Stomach (tissue), 19 donors: Measurements from ENCODE around the gene ZNF385D. TPM values are rescaled to one million over a fixed set of nuclear protein-coding genes. Genes with fewer than 3 reads are reported as not detected.
A peak's percentile ranks its signal among the peaks of the same experiment; 100 is the strongest.

Source experiments
- DNase-seq, 2 donors: peaks; one replicate each; pipeline versions ENCODE4 v3.0.0 to v3.0.0-alpha.2; 2013 to 2019
- H3K27ac ChIP-seq, 5 donors: fragments of 200-600 bp in 4 of 5; sonication (generic) in 4 of 5; one replicate each; pipeline ENCODE4 v1.5.1; 2013 to 2019; ENCODE audit warnings: mild to moderate bottlenecking in 1 of 5, moderate library complexity in 1 of 5
- H3K27me3 ChIP-seq, 3 donors: fragments of 200-600 bp; sonication (generic); one replicate each; pipeline ENCODE4 v1.5.1; 2017 to 2019; ENCODE audit warnings: mixed run types in 1 of 3
- H3K36me3 ChIP-seq, 4 donors: fragments of 200-600 bp; sonication (generic); 1 replicate in 3 of 4; 2 replicates in 1 of 4; pipeline ENCODE4 v1.5.1; 2016 to 2019
- H3K4me1 ChIP-seq, 4 donors: fragments of 200-600 bp; sonication (generic); one replicate each; pipeline ENCODE4 v1.5.1; 2016 to 2019
- H3K4me3 ChIP-seq, 4 donors: fragments of 200-600 bp; sonication (generic) in 3 of 4; one replicate each; pipeline ENCODE4 v1.5.1; 2016 to 2019; ENCODE audit warnings: mild to moderate bottlenecking in 1 of 4
- H3K9me3 ChIP-seq, 4 donors: fragments of 200-600 bp; sonication (generic); one replicate each; pipeline ENCODE4 v1.5.1; 2016 to 2019
- CTCF ChIP-seq, 7 experiments: fragments of 450-650 bp in 4 of 7; fragments of 200-600 bp in 3 of 7; sonication (generic) in 3 of 7; IDR thresholded peaks; one replicate each; pipeline ENCODE4 v1.5.1; 2016 to 2019; ENCODE audit warnings: antibody characterized with exemption in 7 of 7, control low read depth in 2 of 7, mild to moderate bottlenecking in 1 of 7
- EP300 ChIP-seq: sonication (generic); formaldehyde crosslinking; IDR thresholded peaks from one replicate; pipeline ENCODE4 v1.6.1; 2017; ENCODE audit warnings: antibody characterized with exemption
- POLR2A ChIP-seq, 4 donors: fragments of 450-650 bp; IDR thresholded peaks; one replicate each; pipeline ENCODE4 v1.6.1; 2016; ENCODE audit warnings: antibody characterized with exemption in 4 of 4, control low read depth in 2 of 4, mild to moderate bottlenecking in 1 of 4, moderate library complexity in 1 of 4
- POLR2AphosphoS5 ChIP-seq, 3 donors: sonication (generic); formaldehyde crosslinking; IDR thresholded peaks; one replicate each; pipeline ENCODE4 v1.6.1; 2016; ENCODE audit warnings: antibody characterized with exemption in 3 of 3
- WGBS, 5 donors: extraction: QIAGEN DNeasy Blood & Tissue Kit in 3 of 5; methylation state at CpG; one replicate each; pipeline versions ENCODE4 v1.1.5 to v1.1.7; 2013 to 2018; 5-methylcytosine and 5-hydroxymethylcytosine counted together
- intact Hi-C: fragments of 100-400 bp; cut with DNase I; formaldehyde crosslinking; loops from one replicate; pipeline ENCODE4 v1.15.1; 2023; ENCODE audit warnings: low total_unique reads
- long read RNA-seq, 10 donors: transcript quantifications; one replicate each; lab custom pipeline, GENCODE V29; 2026
- polyA plus RNA-seq, 3 donors: library from polyadenylated mRNA; stranded (reverse); fragments of 200-250 nt; gene quantifications; one replicate each; pipeline ENCODE4 v1.2.3, GENCODE V29; 2013
- total RNA-seq, 5 donors: library from RNA; depleted of rRNA; stranded (reverse); fragments of >200 nt; gene quantifications; one replicate each; pipeline versions ENCODE4 v1.1.0 to v1.2.3, GENCODE V29; 2014 to 2016
- donor health status: healthy with polysubstance abuse.
- donor health status: Bipolar disorder and iron deficiency.
- donor health status: healthy.

Gene ZNF385D
- total RNA-seq, result 1 to 10 TPM in 2 of 5 donors, under 1 TPM in 1, not detected in 2; 0.89 to 7.2 (median 1.3) TPM
- 1 to 10 TPM in 1 of 3 donors, under 1 TPM in 2; 0.31 to 1.1 (median 0.38) TPM for polyA plus RNA-seq
- long read RNA-seq, donor 1, full-length matches to known transcripts, result 1 of 1 reads
- long read RNA-seq, donor 1, partial matches to known transcripts, result 0 of 1 reads
- long read RNA-seq, donor 1, other reads (novel, unspliced or antisense), result 0 of 1 reads
- long read RNA-seq, donor 2, full-length matches to known transcripts, result 2 of 2 reads
- long read RNA-seq, donor 2, partial matches to known transcripts, result 0 of 2 reads
- long read RNA-seq, donor 2, other reads (novel, unspliced or antisense), result 0 of 2 reads
- long read RNA-seq, donor 3, result 0 reads
- long read RNA-seq, donor 4, result 0 reads
- long read RNA-seq, donor 5, full-length matches to known transcripts, result 3 of 3 reads
- long read RNA-seq, donor 5, partial matches to known transcripts, result 0 of 3 reads
- long read RNA-seq, donor 5, other reads (novel, unspliced or antisense), result 0 of 3 reads
- long read RNA-seq, donor 6, result 0 reads
- long read RNA-seq, donor 7, full-length matches to known transcripts, result 1 of 1 reads
- long read RNA-seq, donor 7, partial matches to known transcripts, result 0 of 1 reads
- long read RNA-seq, donor 7, other reads (novel, unspliced or antisense), result 0 of 1 reads
- long read RNA-seq, donor 8, partial matches to known transcripts, result 86 of 86 reads
- long read RNA-seq, donor 8, other reads (novel, unspliced or antisense), result 0 of 86 reads
- long read RNA-seq, donor 9, full-length matches to known transcripts, result 1 of 1 reads
- long read RNA-seq, donor 9, partial matches to known transcripts, result 0 of 1 reads
- long read RNA-seq, donor 9, other reads (novel, unspliced or antisense), result 0 of 1 reads
- long read RNA-seq, donor 10, result 0 reads

DNA sequence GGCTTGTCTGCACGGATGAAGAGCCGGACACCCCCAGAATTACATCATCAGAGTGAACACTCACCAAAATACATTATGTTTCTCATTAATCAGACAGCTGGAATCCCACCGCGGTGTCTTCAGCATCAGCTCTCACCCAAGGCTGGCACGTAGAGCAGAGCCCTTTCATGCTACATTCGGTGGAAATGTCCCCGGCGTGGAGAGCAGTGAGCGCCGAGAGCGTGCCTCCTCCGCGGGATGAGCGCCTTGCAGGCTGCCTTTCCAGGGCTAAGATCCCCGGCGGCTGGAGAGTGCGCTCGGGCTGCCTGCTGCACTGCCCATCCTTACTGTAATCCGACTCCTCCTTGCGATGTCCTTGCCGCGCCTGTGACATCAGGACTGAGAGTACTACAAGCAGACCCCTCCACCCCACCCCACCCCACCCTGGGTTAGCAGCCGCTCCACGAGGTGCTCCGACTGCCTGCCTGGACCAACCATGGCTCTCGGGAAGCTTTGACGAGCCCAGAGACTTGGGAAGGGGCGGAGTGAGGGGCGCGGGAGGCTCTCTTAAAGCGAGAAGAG is at the start of gene ZNF385D:
Gene ZNF385D, minus strand, starts transcription at position 380 of the 561 bp plus-strand sequence. Its CDS starts 294 bp downstream, at position 86.
- TF ChIP-seq CTCF (IDR thresholded peaks at IDR 0.05) (no peak), POLR2AphosphoS5 (IDR thresholded peaks at IDR 0.05) (peak in 1 of 3 donors; percentile 6), EP300 (no peak)
- Histone ChIP-seq H3K36me3 (no peaks in the 10 kb centered on the region), H3K27me3 (no peaks in the 10 kb centered on the region), H3K4me3 (peak within 1 kb of the TSS; percentile 34 to 40 (median 40)), H3K9me3 (no peaks in the 10 kb centered on the region), H3K27ac (peak within 1 kb of the TSS in 2 of 5 donors; percentile 36 to 43), H3K4me1 (peaks cover 0 to 26% (median 14%) of the 10 kb centered on the region in 4 donors)
- peak in 1 of 2 donors; percentile 88 for DNase-seq
- WGBS, 5 donors, result 2 to 12% (median 3%) methylated on average over 20 to 31 of the region's 31 CpGs
- intact Hi-C loops, result no loop called here

DNA sequence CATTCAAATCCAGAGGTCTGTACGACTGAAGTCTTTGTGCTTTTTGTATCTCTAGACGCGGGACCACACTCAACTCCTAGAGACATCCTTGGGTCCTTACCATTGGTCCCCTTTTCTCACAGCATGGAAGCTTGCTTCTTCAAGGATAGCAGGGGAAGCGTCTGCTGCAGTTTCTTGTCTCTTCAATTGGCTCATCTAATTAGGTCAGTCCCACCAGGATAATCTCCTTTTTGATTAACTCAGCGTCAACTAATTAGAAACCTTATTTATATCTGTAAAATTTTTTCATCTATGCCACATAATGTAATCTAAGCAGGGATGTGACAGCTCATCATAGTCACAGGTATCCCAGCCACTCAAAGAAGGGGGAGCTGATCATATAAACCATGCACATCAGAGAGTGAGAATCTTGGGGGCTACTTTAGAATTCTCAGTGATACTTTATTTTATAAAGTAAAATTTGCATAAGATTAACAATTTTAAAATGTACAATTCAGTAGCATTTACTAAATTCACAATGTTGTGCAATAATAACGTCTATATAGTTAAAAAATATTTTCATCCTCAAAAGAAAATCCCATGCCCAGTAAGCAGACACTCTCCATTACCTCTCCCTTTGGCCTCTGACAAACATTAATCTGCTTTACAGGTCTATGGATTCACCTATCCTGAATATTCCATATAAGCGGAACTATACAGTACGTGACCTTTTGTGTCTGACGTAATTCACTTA is 47.5 kb upstream of the ZNF385D start:
- peaks cover 0 to 9% (median 7%) of the 10 kb centered on the region in 4 donors for H3K9me3 ChIP-seq
- no peaks in the 10 kb centered on the region for H3K36me3 ChIP-seq
- no peak overlapping the region for H3K4me3 ChIP-seq
- intact Hi-C loops, result no loop called here
- no peak overlapping the region for H3K27ac ChIP-seq
- TF ChIP-seq CTCF (IDR thresholded peaks at IDR 0.05) (no peak), EP300 (no peak), POLR2A (IDR thresholded peaks at IDR 0.05) (no peak), POLR2AphosphoS5 (IDR thresholded peaks at IDR 0.05) (no peak)
- no peak for DNase-seq
- peaks cover 0 to 6% (median 0%) of the 10 kb centered on the region in 4 donors for H3K4me1 ChIP-seq
- 90 to 93% (median 92%) methylated on average over 9 of the region's 9 CpGs for WGBS, 5 donors
- no peaks in the 10 kb centered on the region for H3K27me3 ChIP-seq

DNA sequence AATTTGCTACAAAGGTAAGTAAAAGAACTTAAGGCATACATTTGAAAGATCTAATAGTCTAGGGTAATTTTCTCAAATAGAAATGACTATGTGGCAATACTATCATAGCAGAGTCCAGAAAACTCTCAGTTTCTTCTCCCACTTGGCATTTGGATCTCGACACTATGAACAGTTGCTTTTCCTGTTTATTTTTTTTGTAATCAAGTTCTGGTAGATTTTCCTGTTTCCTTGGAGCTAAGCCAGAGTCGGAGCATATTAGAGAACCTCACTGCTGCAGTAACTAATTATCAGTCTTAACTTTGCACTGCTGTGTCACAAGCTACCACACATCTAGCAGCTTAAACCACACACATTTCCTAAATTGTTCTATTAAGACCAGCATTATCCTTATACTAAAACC is 44.9 kb upstream of the ZNF385D start:
- Histone ChIP-seq H3K36me3 (no peaks in the 10 kb centered on the region), H3K27me3 (no peaks in the 10 kb centered on the region), H3K9me3 (peaks cover 0 to 9% (median 7%) of the 10 kb centered on the region in 4 donors), H3K4me1 (peaks cover 0 to 6% (median 0%) of the 10 kb centered on the region in 4 donors), H3K27ac (no peak overlapping the region), H3K4me3 (no peak overlapping the region)
- WGBS, 5 donors, result 4 to 15% (median 10%) methylated on average over 2 of the region's 2 CpGs
- DNase-seq, result peak in 1 of 2 donors; percentile 16
- intact Hi-C loops, result no loop called here
- TF ChIP-seq EP300 (no peak), CTCF (IDR thresholded peaks at IDR 0.05) (no peak), POLR2A (IDR thresholded peaks at IDR 0.05) (no peak), POLR2AphosphoS5 (IDR thresholded peaks at IDR 0.05) (no peak)
